Measurements from ENCODE around the gene NUBPL.
"Not testable (repeated sequence)": the region's sequence is repeated elsewhere in the genome, so short reads cannot be mapped to it uniquely, and the experiment has no call there.

The NUBPL gene

GRCh38 chr14:31672709-31673108 lies 111.5 kb downstream of the NUBPL start:
- DNase-seq (ENCODE audit: low read depth in 3 of 3) = no peak

DNA sequence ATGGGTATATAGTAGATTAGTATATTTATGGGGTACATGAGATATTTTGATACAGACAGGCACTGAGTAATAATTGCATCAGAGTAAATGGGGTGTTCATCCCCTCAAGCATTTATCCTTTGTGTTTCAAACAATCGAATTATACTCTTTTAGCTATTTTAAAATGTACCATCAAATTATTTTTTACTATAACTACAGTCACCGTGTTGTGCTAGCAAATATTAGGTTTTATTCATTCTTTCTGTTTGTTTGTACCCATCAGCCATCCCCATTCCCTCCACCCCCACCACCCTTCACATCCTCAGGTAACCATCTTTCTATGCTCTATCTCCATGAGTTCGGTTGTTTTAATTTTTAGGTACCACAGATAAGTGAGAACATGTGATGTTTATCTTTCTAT lies 115.8 kb downstream of the NUBPL start:
- no peak for DNase-seq (ENCODE audit: low read depth in 3 of 3)

- DNase-seq (ENCODE audit: low read depth in 3 of 3) = no peak
Observed at GRCh38 chr14:31677630-31678029, 116.4 kb downstream of the NUBPL start.

DNA sequence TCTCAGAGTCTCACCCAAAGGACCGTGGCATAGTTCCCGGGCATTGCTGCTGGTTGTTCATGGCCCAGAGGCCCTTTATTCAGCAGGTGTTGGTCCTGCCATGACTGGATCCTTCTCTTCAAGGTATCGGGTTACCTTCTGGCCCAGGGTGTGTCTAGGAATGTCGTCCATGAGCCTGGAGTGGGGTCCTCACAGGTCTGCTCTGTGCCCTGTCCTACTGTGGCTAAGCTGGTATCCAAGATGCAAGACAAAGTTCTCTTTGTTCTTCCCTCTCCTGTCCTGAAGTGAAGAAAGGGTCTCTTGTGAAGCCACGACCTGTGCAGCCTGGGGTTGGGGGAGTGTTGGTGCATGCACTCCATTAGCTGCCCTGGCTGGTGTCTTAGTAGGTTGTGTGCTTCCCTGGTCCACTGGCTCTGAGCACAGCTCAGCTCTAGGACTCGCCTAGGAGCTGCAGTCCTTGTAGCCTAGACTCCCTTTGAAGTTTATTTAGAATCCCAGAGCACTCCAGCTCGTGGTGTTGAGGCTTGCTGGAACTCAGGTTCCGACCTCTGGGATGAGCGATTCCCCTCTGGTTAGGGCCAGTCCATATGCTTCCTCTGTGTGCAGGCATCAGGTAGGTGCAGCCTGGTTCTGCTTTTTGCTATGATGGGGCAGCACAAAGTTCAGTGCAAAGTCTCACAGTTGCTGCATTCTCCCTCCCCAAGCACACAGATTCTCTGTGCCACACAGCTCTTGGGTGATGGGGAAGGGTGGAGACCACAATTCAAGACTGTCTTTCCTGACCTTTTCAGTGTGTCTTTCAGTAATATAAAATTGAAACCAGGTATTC lies 117.4 kb downstream of the NUBPL start:
- no peak for DNase-seq (ENCODE audit: low read depth in 3 of 3)

GRCh38 chr14:31682768-31683167 lies 121.6 kb downstream of the NUBPL start:
- DNase-seq (ENCODE audit: low read depth in 3 of 3) = no peak

DNA sequence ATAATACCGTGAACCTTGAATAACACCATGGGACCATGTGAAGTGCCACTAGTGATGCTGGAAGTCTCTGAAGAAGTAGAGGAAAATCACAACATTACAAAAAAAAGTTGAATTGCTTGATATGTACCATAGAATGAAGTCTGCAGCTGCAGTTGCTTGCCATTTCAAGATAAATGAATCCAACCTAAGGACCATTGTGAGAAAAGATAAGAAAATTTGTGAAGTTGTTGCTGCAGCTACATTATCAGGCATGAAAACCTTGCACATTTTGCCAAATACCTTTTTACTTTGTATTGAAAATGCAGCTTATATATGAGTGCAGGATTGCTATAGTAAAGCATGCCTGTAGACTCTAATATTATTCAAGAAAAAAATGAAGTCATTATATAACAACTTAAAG lies 126.5 kb downstream of the NUBPL start:
- DNase-seq (ENCODE audit: low read depth in 3 of 3) = no peak

DNA sequence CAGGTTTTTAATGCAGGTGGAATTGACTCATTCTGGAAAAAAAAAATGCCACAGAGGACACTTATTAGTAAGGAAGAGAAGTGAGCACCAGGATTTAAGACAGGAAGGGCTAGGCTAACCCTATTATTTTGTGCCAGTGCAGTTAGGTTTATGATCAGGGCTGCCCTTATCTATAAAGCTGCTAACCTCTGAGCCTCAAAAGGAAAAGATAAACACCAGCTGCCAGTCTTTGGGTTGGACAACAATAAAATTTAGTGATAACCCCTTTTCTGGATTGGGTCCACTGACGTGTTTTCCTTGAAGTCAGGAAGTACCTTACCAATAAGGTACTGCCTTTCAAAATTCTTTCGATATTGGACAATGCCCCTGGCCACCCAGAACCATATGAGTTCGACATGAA lies 128.9 kb downstream of the NUBPL start:
- no peak for DNase-seq (ENCODE audit: low read depth in 3 of 3)

DNA sequence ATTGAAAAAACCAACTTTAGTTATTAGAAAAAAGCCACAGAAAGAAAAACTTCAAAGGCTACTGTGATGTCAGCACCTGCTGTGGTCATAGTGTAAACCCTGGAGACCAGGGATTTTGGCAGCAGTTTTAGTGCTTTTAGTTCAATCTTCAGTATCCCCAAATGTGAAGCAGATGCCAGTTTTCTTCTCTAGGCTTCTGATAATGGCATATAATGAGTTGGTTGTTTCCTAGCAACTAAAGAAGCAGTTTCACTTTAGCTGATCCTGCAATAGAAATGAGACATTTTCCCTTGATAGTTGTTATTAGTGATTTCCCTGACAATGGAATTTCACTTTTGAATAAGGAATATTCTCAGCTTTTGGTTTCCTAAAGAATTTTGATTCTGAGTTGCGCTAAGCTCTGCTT lies 131.2 kb downstream of the NUBPL start:
- DNase-seq (ENCODE audit: low read depth in 3 of 3) = no peak

- DNase-seq (ENCODE audit: low read depth in 3 of 3) = no peak
Observed at GRCh38 chr14:31696378-31696777, 135.2 kb downstream of the NUBPL start.

DNA sequence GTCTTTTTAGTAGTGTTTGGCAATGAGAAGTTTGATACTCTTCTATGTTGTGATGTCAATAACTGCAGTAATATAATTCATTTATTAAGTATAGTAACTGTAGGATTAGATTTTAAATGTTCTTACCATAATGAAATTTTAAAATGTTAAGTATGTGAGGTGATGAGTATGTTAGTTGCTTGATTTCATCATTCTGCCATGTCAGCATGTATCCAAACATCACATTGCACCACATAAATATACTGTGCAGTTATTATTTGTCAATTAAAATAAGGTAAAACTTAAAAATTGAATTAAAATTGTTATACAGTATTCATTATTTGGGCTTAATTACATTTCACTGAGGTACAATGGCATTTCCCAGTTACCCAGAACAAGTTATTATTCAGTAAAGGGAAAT lies 138.6 kb downstream of the NUBPL start:
- no peak for DNase-seq (ENCODE audit: low read depth in 3 of 3)

DNA sequence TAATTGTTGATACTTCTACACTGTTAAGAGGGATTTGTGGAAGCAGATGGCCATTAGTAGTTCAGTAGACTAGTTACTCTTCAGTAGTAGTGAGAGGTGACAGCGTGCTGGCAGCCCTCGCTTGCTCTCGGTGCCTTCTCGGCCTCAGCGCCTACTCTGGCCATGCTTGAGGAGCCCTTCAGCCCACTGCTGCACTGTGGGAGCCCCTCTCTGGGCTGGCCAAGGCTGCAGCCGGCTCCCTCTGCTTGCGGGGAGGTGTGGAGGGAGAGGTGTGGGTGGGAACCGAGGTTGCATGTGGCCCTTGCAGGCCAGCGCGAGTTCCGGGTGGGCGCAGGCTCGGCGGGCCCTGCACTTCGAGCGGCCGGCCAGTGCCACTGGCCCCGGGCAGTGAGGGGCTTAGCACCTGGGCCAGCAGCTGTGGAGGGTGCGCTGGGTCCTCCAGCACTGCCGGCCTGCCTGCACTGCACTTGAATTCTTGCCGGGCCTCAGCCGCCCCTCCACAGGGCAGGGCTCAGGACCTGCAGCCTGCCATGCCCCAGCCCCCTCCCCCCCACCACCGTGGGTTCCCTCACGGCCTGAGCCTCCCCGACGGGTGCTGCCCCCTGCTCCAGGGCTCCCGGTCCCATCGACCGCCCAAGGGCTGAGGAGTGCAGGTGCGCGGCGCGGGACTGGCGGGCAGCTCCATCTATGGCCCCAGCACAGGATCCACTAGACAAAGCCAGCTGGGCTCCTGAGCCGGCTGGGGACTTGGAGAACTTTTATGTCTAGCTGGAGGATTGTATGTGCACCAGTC lies 139.3 kb downstream of the NUBPL start:
- no peak for DNase-seq (ENCODE audit: low read depth in 3 of 3)

- DNase-seq (ENCODE audit: low read depth in 3 of 3) = no peak
Observed at GRCh38 chr14:31702130-31702529, 140.9 kb downstream of the NUBPL start.

- DNase-seq (ENCODE audit: low read depth in 3 of 3) = no peak
Observed at GRCh38 chr14:31703056-31703455, 141.9 kb downstream of the NUBPL start.

DNA sequence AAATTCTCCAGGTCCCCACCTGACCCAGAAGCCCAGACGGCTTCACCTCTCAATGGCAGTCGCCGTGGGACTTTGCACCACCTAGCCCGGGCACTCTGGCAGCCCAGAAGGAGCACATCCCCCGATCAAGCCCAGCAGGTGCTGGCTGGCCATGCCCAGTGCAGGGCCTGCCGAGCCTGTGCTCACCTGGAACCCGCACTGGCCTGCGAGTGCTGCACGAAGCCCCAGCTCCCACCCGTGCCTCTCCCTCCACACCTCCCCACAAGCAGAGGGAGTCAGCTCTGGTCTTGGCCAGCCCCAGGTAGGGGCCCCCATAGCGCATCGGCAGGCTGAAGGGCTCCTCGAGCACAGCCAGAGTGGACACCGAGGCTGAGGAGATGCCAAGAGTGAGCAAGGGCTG lies 144.5 kb downstream of the NUBPL start:
- DNase-seq (ENCODE audit: low read depth in 3 of 3) = no peak

- DNase-seq (ENCODE audit: low read depth in 3 of 3) = not testable (repeated sequence)
Observed at GRCh38 chr14:31708661-31709060, 147.5 kb downstream of the NUBPL start.

DNA sequence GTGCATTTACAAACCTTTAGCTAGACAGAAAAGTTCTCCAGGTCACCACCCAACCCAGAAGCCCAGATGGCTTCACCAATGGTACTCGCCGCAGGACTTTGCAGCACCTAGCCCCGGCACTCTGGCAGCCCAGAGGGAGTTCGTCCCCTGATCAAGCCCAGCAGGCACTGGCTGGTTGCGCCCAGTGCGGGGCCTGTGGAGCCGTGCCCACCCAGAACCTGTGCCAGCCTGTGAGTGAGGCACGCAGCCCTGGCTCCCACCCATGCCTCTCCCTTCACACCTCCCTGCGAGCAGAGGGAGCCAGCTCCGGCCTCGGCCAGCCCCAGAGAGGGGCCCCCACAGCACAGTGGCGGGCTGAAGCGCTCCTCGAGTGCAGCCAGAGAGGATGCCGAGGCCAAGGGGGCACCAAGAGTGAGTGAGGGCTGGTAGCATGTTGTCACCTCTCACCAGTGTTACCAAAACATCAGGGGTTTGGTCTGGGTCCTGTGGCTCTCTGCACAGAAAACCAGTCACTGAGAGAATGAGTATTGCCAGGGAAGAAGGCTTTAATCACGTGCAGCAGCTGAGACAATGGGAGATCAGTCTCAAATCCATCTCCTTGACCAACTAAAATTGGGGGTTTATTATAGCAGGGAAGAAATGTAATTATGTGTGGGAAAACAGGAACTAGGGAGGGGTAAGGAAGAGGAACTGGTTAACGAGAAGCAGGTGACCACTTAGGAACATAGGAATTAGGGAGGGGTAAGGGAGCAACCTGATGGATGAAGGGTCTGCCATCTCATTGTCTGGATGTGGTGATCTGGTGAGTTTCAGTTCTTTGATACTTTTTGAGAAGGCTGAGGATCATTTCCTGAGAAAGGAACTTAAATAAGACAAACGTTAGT lies 151.3 kb downstream of the NUBPL start:
- DNase-seq (ENCODE audit: low read depth in 3 of 3) = no peak

DNA sequence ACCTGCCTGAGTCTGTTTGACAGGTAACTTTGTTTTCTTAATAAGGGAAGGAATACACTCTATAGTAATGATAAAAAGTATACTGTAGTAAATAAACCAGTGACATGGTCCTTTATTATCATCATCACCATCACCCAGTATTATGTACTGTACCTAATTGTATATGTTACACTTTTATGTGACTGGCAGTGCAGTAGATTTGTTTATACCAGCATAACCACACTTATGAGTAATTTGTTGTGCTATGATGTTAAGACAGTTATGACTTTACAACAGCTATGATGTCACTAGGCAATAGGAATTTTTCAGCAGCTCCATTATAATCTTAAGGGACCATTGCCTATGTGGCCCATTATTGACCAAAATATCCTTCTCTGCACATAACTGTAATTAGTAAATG lies 155.0 kb downstream of the NUBPL start:
- no peak for DNase-seq (ENCODE audit: low read depth in 3 of 3)

- no peak for DNase-seq (ENCODE audit: low read depth in 3 of 3)
Observed at GRCh38 chr14:31717294-31718085, 156.3 kb downstream of the NUBPL start.

DNA sequence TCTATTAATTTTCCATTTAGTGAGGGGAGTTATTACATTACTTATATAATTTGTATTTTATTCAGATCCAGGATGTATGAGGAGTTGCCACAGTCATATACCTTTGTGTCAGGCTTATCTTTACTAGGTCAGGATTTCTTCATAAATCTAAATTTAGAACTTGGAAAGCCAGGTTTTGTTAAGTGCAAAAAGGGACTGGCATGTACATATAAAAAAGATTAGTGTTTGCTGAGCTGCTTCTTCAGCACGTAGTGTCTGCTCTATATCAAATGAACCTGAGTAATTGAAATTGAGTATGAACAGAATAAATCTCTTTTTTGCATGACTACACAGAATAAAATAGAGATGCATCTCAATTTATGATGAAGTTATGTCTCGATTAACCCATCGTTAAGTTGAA lies 157.4 kb downstream of the NUBPL start:
- no peak for DNase-seq (ENCODE audit: low read depth in 3 of 3)

DNA sequence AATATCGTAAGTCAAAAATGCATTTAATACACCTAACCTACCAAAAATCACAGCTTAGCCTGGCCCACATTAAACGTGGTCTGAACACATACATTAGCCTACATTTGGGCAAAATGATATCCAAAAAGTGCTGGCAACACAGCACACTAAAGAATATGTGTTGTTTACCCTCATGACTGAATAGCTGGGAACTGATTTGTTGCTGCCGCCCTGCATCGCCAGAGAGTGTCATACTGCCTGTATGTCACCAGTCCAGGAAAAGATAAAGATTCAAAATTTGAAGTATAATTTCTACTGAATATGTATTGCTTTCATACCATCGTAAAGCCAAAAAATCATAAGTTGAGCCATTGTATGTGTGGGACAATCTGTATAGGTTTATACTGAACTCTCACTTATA lies 157.8 kb downstream of the NUBPL start:
- DNase-seq (ENCODE audit: low read depth in 3 of 3) = no peak

- DNase-seq (ENCODE audit: low read depth in 3 of 3) = no peak
Observed at GRCh38 chr14:31726337-31726736, 165.1 kb downstream of the NUBPL start.

Measured in stimulated activated CD4-positive, alpha-beta T cell treated with anti-CD3 and anti-CD28 coated beads, TNF-alpha, amount 100 ng/mL, for 4 hours (primary cell).